Ectodermal cell (in vitro differentiated cells): ENCODE results near the gene CLRN3.

Experiments
- H3K27ac ChIP-seq: 2 replicates; pipeline ENCODE4 v1.7.0; 2013; ENCODE audit warnings: mild to moderate bottlenecking, low read depth, low read length; ENCODE audit not compliant: insufficient read depth, poor library complexity, severe bottlenecking
- H3K27me3 ChIP-seq: 2 replicates; pipeline ENCODE4 v1.7.0; 2013; ENCODE audit warnings: mild to moderate bottlenecking, low read length; ENCODE audit not compliant: insufficient read depth, control insufficient read depth, poor library complexity, severe bottlenecking
- H3K36me3 ChIP-seq: one replicate; pipeline ENCODE4 v1.7.0; 2013; ENCODE audit warnings: low read length; ENCODE audit not compliant: control insufficient read depth, insufficient read depth
- H3K4me1 ChIP-seq: one replicate; pipeline ENCODE4 v1.7.0; 2013; ENCODE audit warnings: low read length; ENCODE audit not compliant: control insufficient read depth, insufficient read depth
- H3K4me3 ChIP-seq: 2 replicates; pipeline ENCODE4 v1.7.0; 2013; ENCODE audit warnings: low read depth, low read length, control low read depth; ENCODE audit not compliant: insufficient read depth
- H3K9me3 ChIP-seq: 2 replicates; pipeline ENCODE4 v1.7.0; 2013; ENCODE audit warnings: mild to moderate bottlenecking, low read length, moderate library complexity; ENCODE audit not compliant: control insufficient read depth
- WGBS, 2 experiments: methylation state at CpG; one replicate each; pipeline ENCODE4 v1.1.7; 2013; ENCODE audit warnings: missing lambda C conversion rate in 2 of 2; 5-methylcytosine and 5-hydroxymethylcytosine counted together

The CLRN3 gene

GRCh38 chr10:127897177-127897576, 4.4 kb upstream of the CLRN3 start:
- H3K27me3 ChIP-seq = no peaks in the 10 kb centered on the region
- H3K27ac ChIP-seq = no peak overlapping the region
- no peak overlapping the region for H3K4me3 ChIP-seq
- H3K36me3 ChIP-seq = no peaks in the 10 kb centered on the region
- H3K4me1 ChIP-seq = no peaks in the 10 kb centered on the region
- H3K9me3 ChIP-seq = no peaks in the 10 kb centered on the region
- 90 to 96% methylated on average over 2 of the region's 2 CpGs for WGBS, 2 experiments

- H3K27me3 ChIP-seq = no peaks in the 10 kb centered on the region
- no peaks in the 10 kb centered on the region for H3K36me3 ChIP-seq
- H3K4me3 ChIP-seq = no peak overlapping the region
- H3K9me3 ChIP-seq = no peaks in the 10 kb centered on the region
- H3K4me1 ChIP-seq = no peaks in the 10 kb centered on the region
- H3K27ac ChIP-seq = no peak overlapping the region
Observed at GRCh38 chr10:127896590-127896989, 3.8 kb upstream of the CLRN3 start.

- H3K4me1 ChIP-seq = no peaks in the 10 kb centered on the region
- no peak overlapping the region for H3K4me3 ChIP-seq
- no peaks in the 10 kb centered on the region for H3K27me3 ChIP-seq
- 71% methylated on average over 1 of the region's 1 CpG; no CpG with 5 or more reads in 1 of the 2 experiments for WGBS, 2 experiments
- H3K9me3 ChIP-seq = no peaks in the 10 kb centered on the region
- no peak overlapping the region for H3K27ac ChIP-seq
- no peaks in the 10 kb centered on the region for H3K36me3 ChIP-seq
Observed at GRCh38 chr10:127894146-127894545, 1.4 kb upstream of the CLRN3 start.

GRCh38 chr10:127890832-127891334, 1.9 kb downstream of the CLRN3 start:
- 90 to 95% methylated on average over 3 of the region's 3 CpGs for WGBS, 2 experiments
- no peak overlapping the region for H3K27ac ChIP-seq
- H3K27me3 ChIP-seq = no peaks in the 10 kb centered on the region
- H3K36me3 ChIP-seq = no peaks in the 10 kb centered on the region
- H3K4me3 ChIP-seq = no peak overlapping the region
- no peaks in the 10 kb centered on the region for H3K4me1 ChIP-seq
- H3K9me3 ChIP-seq = no peaks in the 10 kb centered on the region

GRCh38 chr10:127890216-127890615, 2.5 kb downstream of the CLRN3 start:
- H3K4me1 ChIP-seq = no peaks in the 10 kb centered on the region
- no peaks in the 10 kb centered on the region for H3K9me3 ChIP-seq
- no peaks in the 10 kb centered on the region for H3K36me3 ChIP-seq
- no peak overlapping the region for H3K27ac ChIP-seq
- H3K4me3 ChIP-seq = no peak overlapping the region
- 90 to 92% methylated on average over 3 of the region's 3 CpGs for WGBS, 2 experiments
- H3K27me3 ChIP-seq = no peaks in the 10 kb centered on the region

GRCh38 chr10:127889605-127890195, 3.0 kb downstream of the CLRN3 start:
- Histone ChIP-seq H3K27me3 (no peaks in the 10 kb centered on the region), H3K4me3 (no peak overlapping the region), H3K27ac (no peak overlapping the region), H3K9me3 (no peaks in the 10 kb centered on the region), H3K4me1 (no peaks in the 10 kb centered on the region), H3K36me3 (no peaks in the 10 kb centered on the region)
- 92 to 93% methylated on average over 4 of the region's 4 CpGs for WGBS, 2 experiments

- Histone ChIP-seq H3K4me1 (no peaks in the 10 kb centered on the region), H3K36me3 (no peaks in the 10 kb centered on the region), H3K4me3 (no peak overlapping the region), H3K27me3 (no peaks in the 10 kb centered on the region), H3K27ac (no peak overlapping the region), H3K9me3 (no peaks in the 10 kb centered on the region)
- WGBS, 2 experiments = 94 to 95% methylated on average over 13 of the region's 13 CpGs
Observed at GRCh38 chr10:127888521-127889312, 4.0 kb downstream of the CLRN3 start.

- Histone ChIP-seq H3K9me3 (no peaks in the 10 kb centered on the region), H3K36me3 (no peaks in the 10 kb centered on the region), H3K27ac (no peak overlapping the region), H3K4me1 (no peaks in the 10 kb centered on the region), H3K27me3 (no peaks in the 10 kb centered on the region), H3K4me3 (no peak overlapping the region)
- 93 to 94% methylated on average over 16 of the region's 16 CpGs for WGBS, 2 experiments
Observed at GRCh38 chr10:127887541-127888415, 5.0 kb downstream of the CLRN3 start.

- no peaks in the 10 kb centered on the region for H3K4me1 ChIP-seq
- no peak overlapping the region for H3K27ac ChIP-seq
- H3K36me3 ChIP-seq = no peaks in the 10 kb centered on the region
- H3K9me3 ChIP-seq = no peaks in the 10 kb centered on the region
- H3K27me3 ChIP-seq = no peaks in the 10 kb centered on the region
- 95% methylated on average over 12 of the region's 12 CpGs for WGBS, 2 experiments
- no peak overlapping the region for H3K4me3 ChIP-seq
Observed at GRCh38 chr10:127886371-127887051, 6.2 kb downstream of the CLRN3 start.
